PC-9 (cell line): ENCODE results near the gene C10orf67. TPM values are rescaled to one million over a fixed set of nuclear protein-coding genes. Genes with fewer than 3 reads are reported as not detected.

Source experiments
- BruUV-seq: library from RNA; stranded (reverse); fragments of 400-500 nt; replicated peaks from 2 replicates; lab custom pipeline; 2021; lab: Mats Ljungman, UMichigan
- CTCF ChIA-PET: fragments of 300-600 bp; sonication (Branson Sonifier 250); formaldehyde crosslinking; loops from one replicate; lab custom pipeline; 2022; ENCODE audit warnings: antibody characterized with exemption; lab: Charles Lee
- POLR2A ChIA-PET: fragments of 300-600 bp; sonication (Branson Sonifier 250); formaldehyde crosslinking; loops from one replicate; lab custom pipeline; 2022; ENCODE audit warnings: antibody characterized with exemption; ENCODE audit not compliant: unreplicated experiment; lab: Charles Lee
- DNase-seq, 2 experiments: peaks; one replicate each; pipeline versions ENCODE4 v3.0.0 to v3.0.0-alpha.2; 2015 to 2022; ENCODE audit warnings: mixed read lengths in 1 of 2
- H2AFZ ChIP-seq: fragments of 200-600 bp; sonication (generic); 2 replicates; pipeline ENCODE4 v1.8.1; 2017; ENCODE audit warnings: antibody characterized with exemption
- H3F3A ChIP-seq: fragments of 200-600 bp; sonication (generic); 2 replicates; pipeline ENCODE4 v1.8.1; 2017; ENCODE audit warnings: antibody characterized with exemption, mild to moderate bottlenecking, low read depth; ENCODE audit not compliant: insufficient read depth
- H3K27ac ChIP-seq: fragments of 200-600 bp; sonication (generic); 2 replicates; pipeline ENCODE4 v1.6.1; 2016; ENCODE audit warnings: mixed run types
- H3K27me3 ChIP-seq: fragments of 200-600 bp; sonication (generic); 2 replicates; pipeline ENCODE4 v1.6.1; 2016; ENCODE audit warnings: low read depth, mixed run types; ENCODE audit not compliant: insufficient read depth
- H3K36me3 ChIP-seq: fragments of 200-600 bp; sonication (generic); 2 replicates; pipeline ENCODE4 v1.6.1; 2016; ENCODE audit warnings: low read depth, mixed run types
- H3K4me1 ChIP-seq: fragments of 200-600 bp; sonication (generic); replicated peaks from 2 replicates; pipeline ENCODE4 v1.6.1; 2016; ENCODE audit warnings: mixed run types; ENCODE audit not compliant: insufficient read depth
- H3K4me2 ChIP-seq: fragments of 200-600 bp; sonication (generic); 2 replicates; pipeline ENCODE4 v1.6.1; 2017; ENCODE audit warnings: mixed run types
- H3K4me3 ChIP-seq: fragments of 200-600 bp; sonication (generic); 2 replicates; pipeline ENCODE4 v1.6.1; 2016; ENCODE audit warnings: mixed run types
- H3K79me2 ChIP-seq: fragments of 200-600 bp; sonication (generic); 2 replicates; pipeline ENCODE4 v1.6.1; 2017; ENCODE audit warnings: low read depth, mixed run types
- H3K9me2 ChIP-seq: fragments of 200-600 bp; sonication (generic); 2 replicates; pipeline ENCODE4 v1.8.1; 2017; ENCODE audit warnings: mild to moderate bottlenecking; ENCODE audit not compliant: insufficient read depth
- H3K9me3 ChIP-seq: fragments of 200-600 bp; sonication (generic); 2 replicates; pipeline ENCODE4 v1.8.1; 2016; ENCODE audit warnings: low read depth; ENCODE audit not compliant: insufficient read depth
- H4K20me1 ChIP-seq: fragments of 200-600 bp; sonication (generic); 2 replicates; pipeline ENCODE4 v1.8.1; 2017; ENCODE audit not compliant: insufficient read depth
- CTCF ChIP-seq: fragments of 200-600 bp; sonication (generic); conservative IDR thresholded peaks from 2 replicates; pipeline ENCODE4 v1.6.1; 2017; ENCODE audit warnings: mixed run types, antibody characterized with exemption, mild to moderate bottlenecking, moderate library complexity
- EZH2 ChIP-seq: fragments of 200-600 bp; sonication (generic); IDR thresholded peaks from 2 replicates; pipeline ENCODE4 v1.8.0; 2017; ENCODE audit warnings: antibody characterized with exemption, low read depth
- intact Hi-C: fragments of 100-400 bp; cut with micrococcal nuclease; formaldehyde crosslinking; loops from one replicate; pipeline ENCODE4 v1.10.0; 2022; ENCODE audit not compliant: unreplicated experiment
- total RNA-seq: library from RNA; stranded (reverse); gene quantifications from 2 replicates; pipeline ENCODE4 v1.2.3, GENCODE V29; 2021

C10orf67 gene
- total RNA-seq, 1 experiment from 2014 or later: 1.2 TPM

GRCh38 chr10:23205972-23206642 lies 138.5 kb downstream of the C10orf67 start:
- POLR2A ChIA-PET: interaction anchor here (0.6 kb wide), 1 partner anchor 1403 kb away, joined by 11 read pairs; no protein-coding TSS in a partner anchor
- no peak overlapping the region for H3K27ac ChIP-seq
- no peak overlapping the region for H2AFZ ChIP-seq
- H3F3A ChIP-seq: no peaks in the 10 kb centered on the region
- intact Hi-C loops: no loop called here
- H3K79me2 ChIP-seq: no peaks in the 10 kb centered on the region
- H3K27me3 ChIP-seq: peaks cover 18% of the 10 kb centered on the region; the same call in 1 of the 2 replicates
- no peaks in the 10 kb centered on the region for H3K9me3 ChIP-seq
- no peak for TF ChIP-seq CTCF
- TF ChIP-seq EZH2: no peak
- no peaks in the 10 kb centered on the region for H3K4me1 ChIP-seq
- no peak for DNase-seq
- no peaks in the 10 kb centered on the region for H3K36me3 ChIP-seq
- H4K20me1 ChIP-seq: no peaks in the 10 kb centered on the region
- H3K4me3 ChIP-seq: no peak overlapping the region
- H3K4me2 ChIP-seq: no peak overlapping the region
- CTCF ChIA-PET: no interaction called here
- BruUV-seq: no TSS peak
- H3K9me2 ChIP-seq: no peaks in the 10 kb centered on the region

GRCh38 chr10:23204773-23205172 lies 139.8 kb downstream of the C10orf67 start:
- no peaks in the 10 kb centered on the region for H3K79me2 ChIP-seq
- no peaks in the 10 kb centered on the region for H3K9me2 ChIP-seq
- H3K27me3 ChIP-seq: peaks cover 25% of the 10 kb centered on the region; the same call in 1 of the 2 replicates
- no peaks in the 10 kb centered on the region for H3K9me3 ChIP-seq
- no TSS peak for BruUV-seq
- no peak overlapping the region for H3K4me2 ChIP-seq
- H3F3A ChIP-seq: no peaks in the 10 kb centered on the region
- no peak for DNase-seq
- no peaks in the 10 kb centered on the region for H4K20me1 ChIP-seq
- ChIA-PET POLR2A (no interaction called here), CTCF (no interaction called here)
- no peaks in the 10 kb centered on the region for H3K36me3 ChIP-seq
- intact Hi-C loops: no loop called here
- no peak overlapping the region for H3K27ac ChIP-seq
- TF ChIP-seq CTCF (no peak), EZH2 (no peak)
- H3K4me1 ChIP-seq: no peaks in the 10 kb centered on the region
- no peak overlapping the region for H3K4me3 ChIP-seq
- no peak overlapping the region for H2AFZ ChIP-seq

GRCh38 chr10:23203369-23204325 lies 140.9 kb downstream of the C10orf67 start:
- H3K4me1 ChIP-seq: no peaks in the 10 kb centered on the region
- H3K4me3 ChIP-seq: no peak overlapping the region
- no peak for TF ChIP-seq EZH2
- no peak for TF ChIP-seq CTCF
- H3K27ac ChIP-seq: no peak overlapping the region
- POLR2A ChIA-PET: no interaction called here
- H3K27me3 ChIP-seq: peaks cover 25% of the 10 kb centered on the region; the same call in 1 of the 2 replicates
- no peaks in the 10 kb centered on the region for H4K20me1 ChIP-seq
- intact Hi-C loops: no loop called here
- no peak overlapping the region for H3K4me2 ChIP-seq
- no peak for DNase-seq
- H3K9me2 ChIP-seq: no peaks in the 10 kb centered on the region
- BruUV-seq: no TSS peak
- no peaks in the 10 kb centered on the region for H3K9me3 ChIP-seq
- CTCF ChIA-PET: no interaction called here
- no peaks in the 10 kb centered on the region for H3F3A ChIP-seq
- no peaks in the 10 kb centered on the region for H3K36me3 ChIP-seq
- no peak overlapping the region for H2AFZ ChIP-seq
- no peaks in the 10 kb centered on the region for H3K79me2 ChIP-seq
